ENCODE results near the gene SIRPG.

The SIRPG gene

DNA sequence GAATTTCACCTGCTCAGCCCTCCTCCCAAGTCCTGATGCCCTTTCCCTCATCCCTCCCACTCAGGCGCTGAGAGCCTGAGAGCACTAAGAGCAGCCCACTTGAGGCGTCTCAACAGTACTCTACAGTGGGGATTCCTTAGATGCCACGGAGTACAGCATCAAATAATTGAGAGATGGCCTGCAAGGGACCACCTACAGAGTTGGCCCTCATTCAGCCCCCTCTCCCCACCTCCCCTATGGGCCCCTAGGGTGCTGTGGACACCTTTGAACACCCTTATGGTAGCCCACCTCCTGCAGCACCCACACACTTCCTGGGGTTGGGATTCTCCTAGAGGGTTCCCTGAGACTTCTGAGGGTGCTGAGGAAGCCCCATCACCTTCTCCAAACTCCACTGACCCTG, 37.1 kb upstream of the SIRPG start:
- Histone ChIP-seq H3K9me3 (replicated peaks in 1 of 11) (peaks cover 0 to 9% (median 4%) of the 10 kb centered on the region in 11 experiments; a peak in 7 of 22 replicates), H3K4me3 (no peak overlapping the region), H3K27ac (no peak overlapping the region), H4K20me1 (peaks cover 0 to 13% (median 0%) of the 10 kb centered on the region in 11 experiments; a peak in 3 of 22 replicates), H3K27me3 (peaks cover 0 to 65% (median 0%) of the 10 kb centered on the region in 11 experiments; a peak in 10 of 22 replicates), H3K4me2 (no peak overlapping the region), H3K36me3 (no peaks in the 10 kb centered on the region), H3K4me1 (peaks cover 0 to 9% (median 2%) of the 10 kb centered on the region in 10 experiments; a peak in 5 of 20 replicates), H3K9ac (no peak overlapping the region)
- no peak for TF ChIP-seq Cebpa-rat (IDR thresholded peaks at IDR 0.05)

DNA sequence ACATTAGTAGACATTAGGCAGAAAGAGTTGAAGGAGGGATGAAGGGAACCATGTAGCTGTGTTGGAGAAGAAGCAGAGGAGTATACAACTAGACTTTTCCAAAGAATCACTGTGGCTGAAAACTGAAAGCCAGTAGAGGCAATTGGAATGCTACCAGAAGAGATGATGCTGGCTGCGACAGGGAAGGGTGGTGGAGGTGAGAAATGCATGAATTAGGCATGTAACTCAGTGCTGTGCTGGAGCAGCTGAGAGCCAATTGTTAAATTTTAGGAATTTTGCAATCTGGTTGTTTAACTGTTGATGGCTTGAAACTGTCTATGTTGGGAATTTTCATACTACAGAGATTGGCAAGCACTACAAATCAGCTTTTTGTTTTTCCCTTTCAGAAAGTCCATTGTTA, 35.8 kb upstream of the SIRPG start:
- no peaks in the 10 kb centered on the region for H3K36me3 ChIP-seq
- H3K4me3 ChIP-seq, result no peak overlapping the region
- H3K9me3 ChIP-seq (replicated peaks in 1 of 11), result peaks cover 0 to 9% (median 4%) of the 10 kb centered on the region in 11 experiments; a peak in 7 of 22 replicates
- peaks cover 0 to 9% (median 2%) of the 10 kb centered on the region in 10 experiments; a peak in 5 of 20 replicates for H3K4me1 ChIP-seq
- H4K20me1 ChIP-seq, result peaks cover 0 to 13% (median 0%) of the 10 kb centered on the region in 11 experiments; a peak in 3 of 22 replicates
- peaks cover 0 to 52% (median 0%) of the 10 kb centered on the region in 11 experiments; a peak in 10 of 22 replicates for H3K27me3 ChIP-seq
- no peak overlapping the region for H3K4me2 ChIP-seq
- no peak for TF ChIP-seq Cebpa-rat (IDR thresholded peaks at IDR 0.05)
- H3K27ac ChIP-seq, result no peak overlapping the region
- no peak overlapping the region for H3K9ac ChIP-seq

DNA sequence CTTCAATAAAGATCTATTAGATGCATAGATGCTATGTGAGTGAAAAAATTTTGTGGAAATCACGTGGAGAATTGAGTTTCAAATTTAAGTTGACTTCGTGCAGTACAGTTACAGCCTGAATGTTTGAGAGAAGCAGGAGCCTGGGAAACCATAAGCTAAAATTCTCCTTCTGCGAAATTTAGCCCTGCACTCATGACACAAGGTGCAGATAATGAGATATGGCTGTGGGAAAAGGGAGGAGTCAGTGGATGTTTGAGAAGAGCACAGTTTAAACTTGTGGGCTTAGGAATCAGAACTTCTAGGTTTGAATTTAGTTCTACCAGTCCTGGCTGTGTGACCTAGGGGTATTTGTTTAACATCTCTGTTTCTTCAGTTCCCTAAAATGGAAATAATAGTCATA, 32.1 kb upstream of the SIRPG start:
- Histone ChIP-seq H4K20me1 (no peaks in the 10 kb centered on the region), H3K4me1 (peaks cover 0 to 7% (median 0%) of the 10 kb centered on the region in 10 experiments; a peak in 1 of 20 replicates), H3K4me3 (no peak overlapping the region), H3K9ac (no peak overlapping the region), H3K4me2 (no peak overlapping the region), H3K9me3 (replicated peaks in 1 of 11) (peaks cover 0 to 9% (median 4%) of the 10 kb centered on the region in 11 experiments; a peak in 7 of 22 replicates), H3K36me3 (no peaks in the 10 kb centered on the region), H3K27ac (no peak overlapping the region), H3K27me3 (peaks cover 0 to 20% (median 0%) of the 10 kb centered on the region in 11 experiments; a peak in 8 of 22 replicates)
- no peak for TF ChIP-seq Cebpa-rat (IDR thresholded peaks at IDR 0.05)

DNA sequence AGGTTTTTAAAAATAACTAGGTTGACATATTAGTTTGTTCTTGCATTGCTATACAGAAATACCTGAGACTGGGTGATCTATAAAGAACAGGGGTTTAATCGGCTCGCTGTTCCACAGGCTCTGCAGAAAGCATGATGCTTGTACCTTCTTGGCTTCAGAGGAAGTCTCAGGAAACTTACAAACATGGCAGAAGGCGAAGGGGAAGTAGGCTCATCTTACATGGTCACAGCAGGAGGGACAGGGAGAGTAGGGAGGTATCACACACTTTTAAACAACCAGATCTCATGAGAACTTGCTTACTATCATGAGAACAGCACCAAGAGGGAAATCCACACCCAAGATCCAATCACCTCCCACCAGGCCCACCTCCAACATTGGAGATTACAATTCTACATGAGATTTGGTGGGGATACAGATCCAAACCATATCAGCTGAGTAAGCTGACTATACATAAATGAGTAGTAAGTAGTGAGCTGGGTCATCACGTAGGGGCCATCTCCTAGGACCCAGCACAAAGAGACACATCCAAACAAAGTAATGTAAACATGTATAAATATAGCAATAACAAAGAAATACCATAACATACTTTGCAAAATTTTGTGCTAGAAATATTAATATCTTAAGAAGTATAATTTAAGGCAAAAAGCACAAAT, 31.4 kb upstream of the SIRPG start:
- Histone ChIP-seq H3K4me3 (no peak overlapping the region), H3K9ac (no peak overlapping the region), H3K9me3 (replicated peaks in 1 of 11) (peaks cover 0 to 9% (median 4%) of the 10 kb centered on the region in 11 experiments; a peak in 7 of 22 replicates), H3K36me3 (no peaks in the 10 kb centered on the region), H4K20me1 (no peaks in the 10 kb centered on the region), H3K27ac (no peak overlapping the region), H3K27me3 (peaks cover 0 to 13% (median 0%) of the 10 kb centered on the region in 11 experiments; a peak in 8 of 22 replicates), H3K4me1 (peaks cover 0 to 7% (median 0%) of the 10 kb centered on the region in 10 experiments; a peak in 1 of 20 replicates), H3K4me2 (no peak overlapping the region)
- no peak for TF ChIP-seq Cebpa-rat (IDR thresholded peaks at IDR 0.05)

DNA sequence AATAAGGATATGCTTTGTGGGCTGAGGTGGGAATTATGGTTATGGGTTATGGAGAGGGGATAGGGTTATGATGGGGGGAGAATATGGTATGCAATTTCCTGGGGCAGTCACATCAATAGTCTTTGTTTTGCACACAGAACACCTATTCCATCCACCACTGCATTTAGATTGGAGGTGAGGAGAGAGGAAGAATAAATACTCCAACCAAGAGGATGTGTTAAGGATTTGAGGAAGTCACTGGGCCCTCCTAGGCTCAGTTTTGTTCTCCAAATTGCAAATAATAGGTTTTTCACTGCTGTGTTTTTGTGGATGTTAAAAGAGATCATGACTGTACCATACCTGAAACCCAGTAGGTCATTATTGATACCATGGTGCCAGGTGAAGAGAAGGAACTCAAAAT, 29.5 kb upstream of the SIRPG start:
- Histone ChIP-seq H4K20me1 (no peaks in the 10 kb centered on the region), H3K36me3 (no peaks in the 10 kb centered on the region), H3K4me1 (peaks cover 0 to 7% (median 0%) of the 10 kb centered on the region in 10 experiments; a peak in 1 of 20 replicates), H3K4me2 (no peak overlapping the region), H3K27me3 (peaks cover 0 to 4% (median 0%) of the 10 kb centered on the region in 11 experiments; a peak in 1 of 22 replicates), H3K27ac (no peak overlapping the region), H3K4me3 (no peak overlapping the region), H3K9ac (no peak overlapping the region), H3K9me3 (replicated peaks in 1 of 11) (peaks cover 0 to 15% (median 8%) of the 10 kb centered on the region in 11 experiments; a peak in 12 of 22 replicates)
- no peak for TF ChIP-seq Cebpa-rat (IDR thresholded peaks at IDR 0.05)

DNA sequence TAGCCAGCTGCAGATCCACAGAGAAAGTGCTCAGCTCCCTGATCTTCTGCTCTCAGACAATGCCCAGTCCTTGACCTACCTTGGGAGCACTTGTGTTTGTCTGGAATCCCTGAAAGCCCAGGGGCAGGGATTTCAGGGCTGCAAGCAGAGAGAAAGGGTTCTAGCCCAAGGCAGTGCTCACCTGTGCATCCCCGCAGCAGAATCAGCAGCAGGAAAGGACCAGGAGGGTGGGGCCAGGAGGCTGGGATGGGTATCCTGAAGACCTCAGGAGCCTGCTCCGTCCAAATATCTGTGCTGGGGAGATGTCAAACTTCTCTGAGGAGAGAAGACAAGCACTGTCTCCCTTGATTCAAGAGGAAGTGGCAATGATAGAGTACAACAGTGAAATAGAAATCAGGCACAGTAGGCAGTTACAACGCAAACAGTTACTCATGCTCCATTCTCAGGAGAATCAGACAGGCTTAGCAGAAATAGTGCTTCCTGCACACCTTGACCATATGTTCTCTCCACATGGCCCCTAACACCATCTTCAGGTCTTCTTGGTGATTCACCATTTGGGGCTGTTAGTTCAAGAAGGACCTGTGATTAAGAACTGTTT, 28.7 kb upstream of the SIRPG start:
- H3K4me1 ChIP-seq, result peaks cover 0 to 9% (median 0%) of the 10 kb centered on the region in 10 experiments; a peak in 4 of 20 replicates
- TF ChIP-seq Cebpa-rat (IDR thresholded peaks at IDR 0.05), result no peak
- no peak overlapping the region for H3K4me2 ChIP-seq
- no peak overlapping the region for H3K27ac ChIP-seq
- H3K27me3 ChIP-seq, result peaks cover 0 to 2% (median 0%) of the 10 kb centered on the region in 11 experiments; a peak in 1 of 22 replicates
- no peaks in the 10 kb centered on the region for H3K36me3 ChIP-seq
- no peaks in the 10 kb centered on the region for H4K20me1 ChIP-seq
- H3K4me3 ChIP-seq, result no peak overlapping the region
- peaks cover 0 to 19% (median 11%) of the 10 kb centered on the region in 11 experiments; a peak in 13 of 22 replicates for H3K9me3 ChIP-seq (replicated peaks in 1 of 11)
- no peak overlapping the region for H3K9ac ChIP-seq

DNA sequence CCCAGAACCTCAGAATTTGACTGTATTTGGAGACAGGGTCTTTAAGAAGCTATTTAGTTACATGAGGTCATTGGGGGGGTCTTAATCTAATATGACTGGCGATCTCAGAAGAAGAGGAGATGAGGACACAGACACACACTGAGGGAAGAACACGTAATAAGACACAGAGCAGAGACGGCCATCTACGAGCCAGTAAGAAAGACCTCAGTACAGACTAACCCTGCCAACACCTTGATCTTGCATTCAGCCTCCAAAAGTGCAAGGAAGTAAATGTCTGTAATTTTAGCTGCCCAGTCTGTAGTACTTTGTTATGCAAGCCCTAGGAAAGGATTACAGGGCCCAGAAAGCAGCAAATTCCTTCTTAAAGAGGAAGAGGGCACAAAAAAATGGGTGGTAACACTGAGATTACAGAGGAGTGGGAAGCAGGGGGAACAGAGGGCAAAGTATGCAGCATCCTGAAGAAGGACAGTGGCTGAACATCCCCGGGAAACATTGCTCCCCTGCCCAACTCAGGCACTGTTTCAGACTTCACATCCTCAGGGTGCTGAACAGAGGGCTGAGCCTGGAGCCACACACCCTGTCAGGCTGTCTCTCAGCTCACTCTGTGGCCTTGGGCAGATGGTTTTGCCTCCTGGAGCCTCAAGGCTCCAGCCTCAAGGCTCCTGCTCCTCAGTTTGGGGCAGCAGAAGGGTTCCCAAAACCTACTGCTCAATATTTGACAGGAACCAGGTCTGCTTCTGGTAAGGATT, 27.9 kb upstream of the SIRPG start:
- Histone ChIP-seq H3K9me3 (replicated peaks in 1 of 11) (peaks cover 0 to 17% (median 9%) of the 10 kb centered on the region in 11 experiments; a peak in 11 of 22 replicates), H4K20me1 (no peaks in the 10 kb centered on the region), H3K4me1 (peaks cover 0 to 17% (median 0%) of the 10 kb centered on the region in 10 experiments; a peak in 4 of 20 replicates), H3K27ac (no peak overlapping the region), H3K36me3 (no peaks in the 10 kb centered on the region), H3K27me3 (no peaks in the 10 kb centered on the region), H3K4me3 (no peak overlapping the region), H3K4me2 (no peak overlapping the region), H3K9ac (no peak overlapping the region)
- no peak for TF ChIP-seq Cebpa-rat (IDR thresholded peaks at IDR 0.05)

- H3K4me2 ChIP-seq, result no peak overlapping the region
- H4K20me1 ChIP-seq, result no peaks in the 10 kb centered on the region
- no peak overlapping the region for H3K27ac ChIP-seq
- no peak overlapping the region for H3K4me3 ChIP-seq
- H3K9me3 ChIP-seq (replicated peaks in 1 of 11), result peaks cover 0 to 17% (median 9%) of the 10 kb centered on the region in 11 experiments; a peak in 11 of 22 replicates
- H3K27me3 ChIP-seq, result no peaks in the 10 kb centered on the region
- no peaks in the 10 kb centered on the region for H3K36me3 ChIP-seq
- no peak overlapping the region for H3K9ac ChIP-seq
- TF ChIP-seq Cebpa-rat (IDR thresholded peaks at IDR 0.05), result no peak
- H3K4me1 ChIP-seq, result peaks cover 0 to 18% (median 0%) of the 10 kb centered on the region in 10 experiments; a peak in 4 of 20 replicates
These were observed 27.3 kb upstream of the SIRPG start for GRCh38 chr20:1684872-1685271.

Measured in BLaER1 treated with 17β-estradiol and CSF1 and Interleukin-3, amounts not matched to agents 10 nM and 100 nM (cell line).